Measurements from ENCODE around the gene CDH3. TPM values are rescaled to one million over a fixed set of nuclear protein-coding genes. Genes with fewer than 3 reads are reported as not detected.

The CDH3 gene
- total RNA-seq, 1 experiment from 2014 or later: 109 TPM

- Histone ChIP-seq H4K20me1 (ENCODE audit: low read length) (peaks cover 6% of the 10 kb centered on the region; the same call in 1 of the 2 replicates), H3K9me2 (replicated peaks; ENCODE audit: low read length) (no peaks in the 10 kb centered on the region), H3K9me3 (ENCODE audit: low read length) (no peaks in the 10 kb centered on the region), H2AFZ (ENCODE audit: low read length) (no peak overlapping the region), H3K27me3 (ENCODE audit: low read length) (no peaks in the 10 kb centered on the region), H3K4me2 (ENCODE audit: low read length) (no peak overlapping the region), H3K9ac (ENCODE audit: low read length) (no peak overlapping the region), H3F3A (ENCODE audit: low read length, unreplicated experiment) (no peaks in the 10 kb centered on the region), H3K79me2 (ENCODE audit: low read length) (peaks cover 26% of the 10 kb centered on the region), H3K4me1 (ENCODE audit: insufficient read depth, low read length) (peaks cover 8% of the 10 kb centered on the region; the same call in 1 of the 2 replicates), H3K36me3 (ENCODE audit: low read depth, low read length) (no peaks in the 10 kb centered on the region), H3K27ac (ENCODE audit: low read length) (no peak overlapping the region), H3K4me3 (ENCODE audit: low read length) (no peak overlapping the region)
- TF ChIP-seq CTCF (conservative IDR thresholded peaks at IDR 0.05; ENCODE audit: low read depth, low read length) (no peak), EZH2phosphoT487 (IDR thresholded peaks at IDR 0.05; ENCODE audit: borderline replicate concordance, low read length) (no peak), EZH2 (IDR thresholded peaks at IDR 0.05; ENCODE audit: low read length, unreplicated experiment) (no peak)
- CTCF ChIA-PET: no interaction called here
- intact Hi-C loops (cut with micrococcal nuclease): no loop called here
- ATAC-seq (no peak), DNase-seq (no peak)
- POLR2A ChIA-PET (ENCODE audit: unreplicated experiment): no interaction called here
- no TSS peak for BruUV-seq (replicated peaks)
Measured at GRCh38 chr16:68734782-68735181, 89.7 kb downstream of the CDH3 start.

DNA sequence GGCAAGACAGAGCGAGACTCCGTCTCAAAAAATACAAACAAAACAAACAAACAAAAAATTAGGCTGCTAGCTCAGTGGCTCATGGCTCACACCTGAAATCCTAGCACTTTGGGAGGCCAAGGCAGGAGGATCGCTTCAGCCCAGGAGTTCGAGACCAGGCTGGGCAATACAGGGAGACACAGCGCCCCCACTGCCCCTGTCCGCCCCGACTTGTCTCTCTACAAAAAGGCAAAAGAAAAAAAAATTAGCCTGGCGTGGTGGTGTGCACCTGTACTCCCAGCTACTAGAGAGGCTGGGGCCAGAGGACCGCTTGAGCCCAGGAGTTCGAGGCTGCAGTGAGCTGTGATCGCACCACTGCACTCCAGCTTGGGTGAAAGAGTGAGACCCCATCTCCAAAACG is 91.5 kb downstream of the CDH3 start:
- peaks cover 26% of the 10 kb centered on the region for H3K4me1 ChIP-seq (ENCODE audit: insufficient read depth, low read length)
- H3K4me2 ChIP-seq (ENCODE audit: low read length): peak overlapping the region; percentile 88

More for the DNA sequence above, 91.5 kb downstream of the CDH3 start:
- Histone ChIP-seq H3K9me2 (replicated peaks; ENCODE audit: low read length) (no peaks in the 10 kb centered on the region), H3K79me2 (ENCODE audit: low read length) (peaks cover 42% of the 10 kb centered on the region), H3K36me3 (ENCODE audit: low read depth, low read length) (no peaks in the 10 kb centered on the region), H3K4me3 (ENCODE audit: low read length) (peak overlapping the region; percentile 90), H3F3A (ENCODE audit: low read length, unreplicated experiment) (no peaks in the 10 kb centered on the region), H3K27ac (ENCODE audit: low read length) (no peak overlapping the region), H3K9me3 (ENCODE audit: low read length) (no peaks in the 10 kb centered on the region), H3K9ac (ENCODE audit: low read length) (no peak overlapping the region), H2AFZ (ENCODE audit: low read length) (peak overlapping the region; percentile 65), H4K20me1 (ENCODE audit: low read length) (peaks cover 11% of the 10 kb centered on the region; the same call in 1 of the 2 replicates), H3K27me3 (ENCODE audit: low read length) (no peaks in the 10 kb centered on the region)
- POLR2A ChIA-PET (ENCODE audit: unreplicated experiment): interaction anchor here (0.5 to 1.2 kb wide), 8 partner anchors 14 to 353 kb away, joined by 3 to 20 read pairs (median 4); no protein-coding TSS in a partner anchor
- intact Hi-C loops (cut with micrococcal nuclease): no loop called here
- no TSS peak for BruUV-seq (replicated peaks)
- DNase-seq (no peak), ATAC-seq (no peak)
- TF ChIP-seq EZH2 (IDR thresholded peaks at IDR 0.05; ENCODE audit: low read length, unreplicated experiment) (no peak), CTCF (conservative IDR thresholded peaks at IDR 0.05; ENCODE audit: low read depth, low read length) (no peak), EZH2phosphoT487 (IDR thresholded peaks at IDR 0.05; ENCODE audit: borderline replicate concordance, low read length) (no peak)
- CTCF ChIA-PET: interaction anchor here (1.1 kb wide), 1 partner anchor 60 kb away, joined by 4 read pairs; no protein-coding TSS in a partner anchor

Data from PC-3 (cell line).